Measurements from ENCODE around the gene RAB3C. TPM values are rescaled to one million over a fixed set of nuclear protein-coding genes. Genes with fewer than 3 reads are reported as not detected.

RAB3C gene
- polyA plus RNA-seq, 1 donor: 2.6 TPM

DNA sequence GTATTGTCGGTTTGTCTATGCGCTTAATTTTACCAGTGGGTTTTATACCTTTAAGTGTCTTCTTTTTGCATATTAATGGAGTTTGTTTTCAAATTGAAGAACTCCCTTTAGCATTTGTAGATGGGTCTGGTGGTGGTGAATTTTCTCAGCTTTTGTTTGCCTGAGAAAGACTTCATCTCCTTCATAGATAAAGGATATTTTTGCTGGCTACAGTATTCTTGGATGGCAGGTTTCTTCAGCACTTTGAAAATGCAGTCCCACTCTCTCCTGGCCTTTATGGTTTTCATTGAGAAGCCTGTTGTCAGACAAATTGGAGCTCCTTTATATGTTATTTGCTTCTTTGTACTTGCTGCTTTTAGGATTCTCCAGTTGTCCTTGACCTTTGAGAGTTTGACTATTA lies 142.1 kb downstream of the RAB3C start:
- no peak for DNase-seq

DNA sequence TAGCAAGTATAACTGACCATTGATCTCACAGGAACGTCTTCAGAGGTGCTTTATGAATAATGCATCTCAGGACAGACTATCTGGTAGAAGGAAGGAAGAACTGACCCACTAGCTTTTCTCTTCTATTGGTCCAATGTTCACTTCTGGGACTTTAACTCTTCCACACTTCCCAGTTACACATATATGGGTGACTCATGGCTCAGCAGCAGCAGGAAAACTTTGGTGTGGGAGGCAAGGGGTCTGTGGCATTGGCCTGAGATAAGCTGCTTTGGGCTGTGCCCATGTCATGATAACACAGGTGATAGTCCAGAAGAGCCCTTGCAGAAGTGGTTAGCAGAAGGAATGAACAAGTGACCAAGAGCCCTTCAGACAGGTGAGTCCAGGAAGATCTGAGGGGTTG lies 148.8 kb downstream of the RAB3C start:
- no peak for DNase-seq

- DNase-seq: no peak
Observed at GRCh38 chr5:58735637-58736036, 152.8 kb downstream of the RAB3C start.

DNA sequence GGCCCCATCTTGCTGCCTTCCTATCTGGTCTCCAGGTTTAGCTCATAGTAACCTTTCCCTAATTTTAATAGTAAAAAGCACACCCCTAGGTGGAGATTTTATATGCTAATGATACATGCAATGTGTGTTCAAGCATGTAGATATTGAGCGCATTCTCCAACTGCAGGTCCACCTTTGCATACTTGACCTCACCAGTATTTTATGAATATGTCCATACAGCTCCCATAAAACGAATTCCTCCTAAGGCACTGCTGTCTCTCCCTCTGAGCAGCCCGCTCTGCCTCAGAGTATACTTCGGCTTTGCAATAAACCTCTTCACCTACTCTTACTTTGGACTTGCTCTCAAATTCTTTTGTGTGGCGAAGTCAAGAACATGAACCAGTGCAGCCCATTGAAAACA lies 153.3 kb downstream of the RAB3C start:
- no peak for DNase-seq

DNA sequence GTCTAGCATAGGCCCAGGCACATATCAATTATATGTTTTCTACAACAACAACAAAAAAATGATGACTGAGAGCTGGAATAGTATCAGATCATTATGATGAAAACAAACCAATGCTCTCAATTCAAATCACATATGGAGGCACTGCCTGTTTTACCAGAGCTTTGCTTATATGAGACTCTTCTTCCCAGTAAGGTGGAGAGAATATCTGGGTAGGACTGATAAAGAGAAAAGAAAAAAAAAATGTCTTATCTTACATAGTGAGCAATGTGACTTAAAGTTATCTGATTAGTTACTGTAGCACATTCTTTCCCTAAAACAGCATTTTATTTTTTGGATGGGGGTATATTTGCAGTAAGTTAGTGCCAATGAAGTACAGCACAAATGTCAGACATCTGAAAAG lies 154.8 kb downstream of the RAB3C start:
- DNase-seq: no peak

GRCh38 chr5:58738336-58738735 lies 155.5 kb downstream of the RAB3C start:
- DNase-seq: no peak

DNA sequence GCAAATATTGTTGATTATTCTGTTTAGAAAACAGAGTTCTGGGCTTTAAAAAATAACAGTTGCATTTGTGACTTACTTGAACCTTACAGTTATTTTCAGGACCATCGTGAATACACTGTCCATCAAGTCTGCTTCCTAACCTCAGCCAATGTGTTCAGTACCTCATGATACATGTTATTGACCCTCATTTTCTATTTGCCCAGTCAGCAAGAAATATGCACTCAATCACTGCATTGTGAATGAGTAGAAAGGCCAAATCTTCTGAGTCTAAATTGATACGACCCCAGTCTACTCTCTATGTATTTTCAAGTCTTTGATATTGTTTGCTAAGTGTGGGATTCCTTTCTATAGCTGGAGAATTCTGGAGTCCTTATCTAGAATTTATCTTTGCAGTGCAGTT lies 156.2 kb downstream of the RAB3C start:
- DNase-seq: no peak

DNA sequence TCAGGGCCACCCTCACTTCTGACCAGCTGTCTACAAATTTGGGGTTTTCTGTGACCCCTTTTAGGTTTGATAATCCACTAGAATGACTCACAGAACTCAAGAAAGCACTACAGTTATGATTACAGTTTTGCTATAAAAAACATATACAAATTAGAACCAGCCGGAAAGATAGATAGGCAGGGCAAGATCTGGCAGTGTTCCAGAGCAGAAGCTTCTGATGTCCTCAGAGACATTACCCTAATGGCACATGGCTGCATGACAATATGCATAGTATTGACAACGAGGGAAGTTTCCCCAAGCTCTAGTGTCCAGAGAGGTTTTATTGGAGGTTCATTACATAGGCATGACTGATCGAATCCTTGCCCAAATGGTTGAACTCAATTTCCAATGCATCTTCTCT lies 158.1 kb downstream of the RAB3C start:
- DNase-seq: no peak

DNA sequence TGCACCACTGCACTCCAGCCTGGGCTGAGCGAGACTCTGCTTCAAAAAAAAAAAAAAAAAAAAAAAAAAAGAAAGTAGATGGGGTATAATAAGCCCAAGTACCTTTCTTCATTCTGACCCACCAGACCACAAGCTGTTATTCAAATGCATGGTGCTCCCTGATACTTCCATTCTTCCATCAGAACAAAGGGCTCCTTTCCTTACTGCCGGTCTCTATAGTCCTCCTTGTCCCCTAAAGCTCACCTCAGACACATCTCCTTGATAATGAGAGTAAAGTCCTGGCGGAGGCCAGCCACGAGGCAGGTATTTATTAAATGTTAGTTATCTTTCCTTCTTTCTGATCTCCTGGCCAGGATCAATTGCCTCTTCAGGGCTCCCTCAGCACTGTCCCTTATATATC lies 162.5 kb downstream of the RAB3C start:
- DNase-seq: no peak

- DNase-seq: no peak
Observed at GRCh38 chr5:58746321-58746720, 163.4 kb downstream of the RAB3C start.

DNA sequence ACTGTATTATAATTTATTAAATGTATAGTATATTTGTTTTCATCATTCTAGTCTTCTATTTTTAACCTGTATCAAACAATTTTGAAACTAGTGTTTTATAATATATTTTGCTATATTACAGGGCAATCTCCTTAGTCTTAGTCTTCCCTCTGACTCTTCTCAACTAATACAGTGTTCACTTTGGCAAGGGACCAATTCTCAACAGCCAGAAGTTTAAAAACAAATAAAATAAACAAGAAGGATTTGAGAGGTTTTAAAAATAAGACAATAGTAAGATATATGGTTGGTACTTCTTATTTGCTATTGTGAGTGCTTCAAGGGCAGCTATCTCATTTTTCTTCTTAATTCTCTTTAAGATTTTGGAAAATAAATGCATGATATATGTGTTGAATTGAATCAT lies 167.2 kb downstream of the RAB3C start:
- DNase-seq: peak; percentile 18

- no peak for DNase-seq
Observed at GRCh38 chr5:58751222-58751837, 168.5 kb downstream of the RAB3C start.

GRCh38 chr5:58752104-58752503 lies 169.2 kb downstream of the RAB3C start:
- DNase-seq: no peak

DNA sequence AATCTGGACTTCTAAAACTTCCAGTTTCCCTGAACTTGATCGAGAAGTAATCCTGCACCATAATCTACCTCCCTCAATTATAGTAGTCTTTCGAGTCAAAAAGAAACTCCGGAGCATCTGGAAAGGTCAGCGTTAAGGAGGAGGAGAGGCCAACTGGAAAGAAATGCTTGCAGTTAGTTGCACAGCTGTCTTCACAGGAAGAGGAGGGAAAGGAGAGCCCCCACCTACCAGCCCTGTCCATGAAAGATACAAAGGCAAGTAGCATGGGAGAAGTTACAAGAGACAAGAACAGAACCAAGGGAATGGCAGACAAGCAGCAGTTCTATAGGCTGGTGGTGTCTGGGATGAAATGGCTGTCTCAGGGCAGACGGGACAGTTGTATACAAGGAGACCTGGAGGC lies 170.6 kb downstream of the RAB3C start:
- DNase-seq: no peak

- DNase-seq: no peak
Observed at GRCh38 chr5:58754250-58754649, 171.4 kb downstream of the RAB3C start.

GRCh38 chr5:58755397-58755796 lies 172.5 kb downstream of the RAB3C start:
- DNase-seq: no peak

GRCh38 chr5:58759745-58760144 lies 176.9 kb downstream of the RAB3C start:
- DNase-seq: no peak

- DNase-seq: no peak
Observed at GRCh38 chr5:58760222-58760621, 177.3 kb downstream of the RAB3C start.

GRCh38 chr5:58761407-58761806 lies 178.5 kb downstream of the RAB3C start:
- no peak for DNase-seq

DNA sequence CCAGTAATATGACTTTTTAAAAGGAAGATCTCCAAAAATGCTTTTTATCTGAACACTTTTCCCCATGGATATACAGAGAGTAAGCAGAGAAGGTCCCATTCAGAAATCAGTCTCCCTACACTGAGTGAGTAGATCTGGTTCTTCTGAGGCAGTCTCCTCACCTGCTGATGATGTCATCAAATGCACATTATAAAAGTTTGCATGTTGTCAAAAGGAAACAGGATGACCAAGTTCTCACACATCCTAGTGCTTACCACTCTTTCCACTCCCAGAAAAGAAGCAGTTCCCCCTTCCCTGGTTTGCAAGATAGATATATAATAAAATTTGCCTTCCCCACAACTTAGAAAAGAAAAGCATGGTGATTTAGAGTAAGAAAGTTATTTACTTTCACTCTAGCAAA lies 180.5 kb downstream of the RAB3C start:
- no peak for DNase-seq

- no peak for DNase-seq
Observed at GRCh38 chr5:58764199-58764598, 181.3 kb downstream of the RAB3C start.

DNA sequence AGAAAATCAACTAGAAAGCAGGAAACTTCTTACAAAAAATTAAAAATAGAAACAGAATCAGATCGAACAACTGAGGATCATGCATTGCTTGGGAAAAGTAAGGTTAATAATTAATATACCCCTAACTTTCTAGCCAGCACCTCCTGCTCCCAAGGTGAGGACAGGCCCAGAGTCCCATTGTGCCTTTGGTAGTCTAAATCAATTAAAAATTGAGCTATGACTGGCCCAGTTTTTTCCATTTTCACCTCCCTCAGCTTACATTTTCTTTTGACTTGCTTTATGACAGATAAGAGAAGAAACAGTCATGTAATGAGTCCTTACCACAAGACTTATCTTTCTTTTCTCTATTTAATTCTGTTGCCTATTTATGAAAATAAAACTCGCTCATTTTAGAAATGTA lies 182.2 kb downstream of the RAB3C start:
- DNase-seq: no peak

- DNase-seq: no peak
Observed at GRCh38 chr5:58767104-58767503, 184.2 kb downstream of the RAB3C start.

DNA sequence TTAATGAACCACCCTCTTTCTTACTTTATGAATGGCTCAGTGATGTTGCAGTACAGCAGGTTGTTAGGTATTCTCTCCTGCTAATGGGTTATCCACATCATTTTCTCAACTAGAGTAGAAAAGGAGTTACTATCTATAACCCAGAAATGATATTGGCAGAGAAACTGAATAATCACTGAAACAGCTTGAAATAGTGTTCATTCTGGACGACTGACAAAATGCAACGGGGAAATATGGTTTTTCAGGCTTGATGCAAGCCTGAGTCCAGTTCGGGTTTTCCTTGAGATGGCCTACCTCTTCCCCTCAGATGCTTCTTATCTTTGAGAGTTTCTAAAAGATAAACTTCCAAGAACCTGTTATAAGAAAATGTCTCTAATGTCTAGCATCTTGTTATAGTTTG lies 187.3 kb downstream of the RAB3C start:
- DNase-seq: no peak

GRCh38 chr5:58771796-58772195 lies 188.9 kb downstream of the RAB3C start:
- no peak for DNase-seq

Data from left kidney (tissue), 2 donors.